ENCODE measurements around the gene GPR171.

- TF ChIP-seq CTCF (IDR thresholded peaks at IDR 0.05) (no peak), EZH2phosphoT487 (IDR thresholded peaks at IDR 0.05) (no peak)
Observed at GRCh38 chr3:151236316-151236715, 33.3 kb upstream of the GPR171 start.
